HEK293T (cell line): ENCODE results near the gene GRB14.

Experiments used
- CTCF ChIA-PET: fragments of 350-600 bp; formaldehyde crosslinking; extraction: SDS; loops from one replicate; lab custom pipeline; 2021; ENCODE audit warnings: antibody characterized with exemption, inconsistent platforms; lab: Yijun Ruan, JAX
- POLR2A ChIA-PET: fragments of 350-600 bp; formaldehyde crosslinking; extraction: SDS; loops from one replicate; lab custom pipeline; 2020; ENCODE audit warnings: antibody characterized with exemption, inconsistent platforms; lab: Yijun Ruan, JAX
- DNase-seq: peaks from one replicate; pipeline ENCODE4 v3.0.0; 2012; ENCODE audit warnings: mixed read lengths; ENCODE audit errors: extremely low spot score
- ARNT ChIP-seq: fragments of 450-650 bp; IDR thresholded peaks from 2 replicates; pipeline ENCODE4 v1.6.1; 2017; ENCODE audit warnings: mild to moderate bottlenecking
- BHLHE40 ChIP-seq: fragments of 450-650 bp; IDR thresholded peaks from 2 replicates; pipeline ENCODE4 v1.6.1; 2016; ENCODE audit warnings: mild to moderate bottlenecking, moderate library complexity, borderline replicate concordance
- CTBP1 ChIP-seq: fragments of 450-650 bp; IDR thresholded peaks from 2 replicates; pipeline ENCODE4 v1.6.1; 2016; ENCODE audit warnings: borderline replicate concordance
- ELF4 ChIP-seq: fragments of 450-650 bp; IDR thresholded peaks from 2 replicates; pipeline ENCODE4 v1.6.1; 2017; ENCODE audit warnings: antibody characterized with exemption
- FOXA1 ChIP-seq: fragments of 450-650 bp; IDR thresholded peaks from 2 replicates; pipeline ENCODE4 v1.6.1; 2016; ENCODE audit warnings: mild to moderate bottlenecking
- FOXK2 ChIP-seq: fragments of 450-650 bp; IDR thresholded peaks from 2 replicates; pipeline ENCODE4 v1.6.1; 2016; ENCODE audit warnings: mild to moderate bottlenecking
- FOXM1 ChIP-seq: fragments of 450-650 bp; IDR thresholded peaks from 2 replicates; pipeline ENCODE4 v1.6.1; 2017; ENCODE audit warnings: mild to moderate bottlenecking, borderline replicate concordance
- HDGF ChIP-seq: fragments of 450-650 bp; IDR thresholded peaks from 2 replicates; pipeline ENCODE4 v1.6.1; 2017; ENCODE audit warnings: antibody characterized with exemption, borderline replicate concordance
- L3MBTL2 ChIP-seq: fragments of 450-650 bp; conservative IDR thresholded peaks from 2 replicates; pipeline ENCODE4 v1.6.1; 2016; ENCODE audit warnings: mild to moderate bottlenecking
- LEF1 ChIP-seq: fragments of 450-650 bp; IDR thresholded peaks from 2 replicates; pipeline ENCODE4 v1.6.1; 2017; ENCODE audit warnings: mild to moderate bottlenecking, borderline replicate concordance
- NFRKB ChIP-seq: fragments of 450-650 bp; IDR thresholded peaks from 2 replicates; pipeline ENCODE4 v1.6.1; 2016; ENCODE audit warnings: mild to moderate bottlenecking, moderate library complexity
- SP1 ChIP-seq: fragments of 450-650 bp; IDR thresholded peaks from 2 replicates; pipeline ENCODE4 v1.6.1; 2017
- SUZ12 ChIP-seq: fragments of 450-650 bp; IDR thresholded peaks from 2 replicates; pipeline ENCODE4 v1.6.1; 2016; ENCODE audit warnings: mild to moderate bottlenecking
- TARDBP ChIP-seq: fragments of 450-650 bp; IDR thresholded peaks from 2 replicates; pipeline ENCODE4 v1.6.1; 2016
- ZNF384 ChIP-seq: fragments of 450-650 bp; IDR thresholded peaks from 2 replicates; pipeline ENCODE4 v1.6.1; 2016
- TF ChIP-seq, protein P1 (sequence below): fragments of 450-650 bp; IDR thresholded peaks from 2 replicates; pipeline ENCODE4 v1.6.1; 2016

GRB14 gene

DNA sequence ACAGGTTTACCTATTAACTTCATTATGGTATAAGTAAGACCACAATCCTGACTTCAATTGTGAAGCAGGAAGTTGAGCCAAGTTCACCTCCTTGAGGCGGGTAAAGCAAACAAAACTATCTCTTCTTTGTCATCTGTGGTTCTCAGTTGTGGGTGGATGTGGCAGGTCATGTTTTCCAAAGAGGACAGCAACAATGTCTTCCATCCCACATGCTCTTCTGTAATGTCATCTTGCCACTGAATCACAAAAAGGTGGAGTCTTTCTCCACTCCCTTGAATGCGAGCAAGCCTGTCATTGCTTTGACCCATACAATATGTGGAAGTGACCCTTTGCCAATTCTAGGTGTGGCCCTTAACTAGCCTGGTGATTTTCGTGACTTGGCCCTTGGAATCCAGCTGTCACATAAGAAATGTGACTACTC lies 98.7 kb downstream of the GRB14 start:
- no peak for DNase-seq
- CTCF ChIA-PET = no interaction called here

DNA sequence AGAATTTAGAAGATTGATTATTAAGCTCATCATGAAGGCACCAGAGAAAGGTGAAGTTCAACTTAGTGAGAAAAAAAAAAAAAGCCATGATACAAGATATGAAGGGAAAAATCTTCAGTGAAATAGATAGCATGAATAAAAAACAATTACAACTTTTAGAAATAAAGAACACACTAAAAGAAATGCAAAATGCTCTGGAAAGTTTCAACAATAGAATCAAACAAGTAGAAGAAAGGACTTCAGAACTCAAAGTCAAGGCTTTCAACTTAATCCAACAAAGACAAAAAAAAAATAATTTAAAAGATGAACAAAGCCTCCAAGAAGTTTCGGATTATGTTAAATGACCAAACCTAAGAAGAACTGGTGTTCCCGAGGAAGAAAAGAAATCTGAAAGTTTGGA lies 105.5 kb downstream of the GRB14 start:
- TF ChIP-seq FOXK2 = no peak
- TF ChIP-seq SP1 = no peak
- no peak for TF ChIP-seq SUZ12
- no peak for TF ChIP-seq HDGF
- no peak for TF ChIP-seq L3MBTL2
- TF ChIP-seq LEF1 = no peak
- DNase-seq = no peak
- POLR2A ChIA-PET = no interaction called here
- CTCF ChIA-PET = no interaction called here

More for the DNA sequence above, 98.7 kb downstream of the GRB14 start:
- POLR2A ChIA-PET = no interaction called here
- TF ChIP-seq LEF1 = no peak
- no peak for TF ChIP-seq TARDBP

DNA sequence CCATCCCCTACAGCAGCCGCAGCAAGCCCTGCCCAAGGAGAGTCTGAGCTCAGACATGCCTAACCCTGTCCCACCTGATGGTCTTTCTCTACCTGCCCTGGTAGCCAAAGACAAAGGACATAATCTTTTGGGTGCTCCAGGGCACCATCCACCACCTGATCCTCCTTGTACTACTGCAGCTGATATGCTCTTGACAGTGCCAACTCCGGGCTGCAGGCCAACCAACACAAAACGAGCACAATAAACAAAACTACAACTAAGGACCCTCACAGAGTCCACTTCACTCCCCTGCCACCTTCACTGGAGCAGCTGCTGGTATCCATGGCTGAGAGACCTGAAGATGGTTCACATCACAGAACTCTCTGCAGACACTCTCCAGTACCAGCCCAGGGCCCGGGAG lies 106.3 kb downstream of the GRB14 start:
- DNase-seq = no peak
- ChIA-PET POLR2A (no interaction called here), CTCF (no interaction called here)
- TF ChIP-seq CTBP1 (no peak), TARDBP (no peak), LEF1 (no peak), ARNT (no peak), NFRKB (no peak), FOXM1 (no peak), ELF4 (no peak)

DNA sequence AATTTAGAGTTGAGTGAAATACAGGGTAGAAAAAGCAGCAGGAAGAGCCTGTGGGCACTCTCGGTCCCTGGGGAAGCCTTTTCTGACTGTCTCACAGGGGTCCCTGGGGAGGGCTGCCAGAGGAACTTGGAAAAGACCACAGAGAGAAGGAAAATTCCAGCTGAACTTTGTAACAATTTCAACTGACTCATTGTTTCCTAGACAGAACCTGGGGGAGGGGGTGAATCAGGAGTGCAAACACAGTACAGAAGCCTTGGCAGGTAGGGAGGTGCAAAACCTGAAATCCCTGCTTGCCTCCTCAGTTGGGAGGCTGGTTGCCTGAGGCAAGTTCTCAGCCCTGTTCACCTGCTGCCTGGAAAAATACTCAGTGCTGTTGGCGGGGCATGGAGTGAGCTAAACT lies 106.8 kb downstream of the GRB14 start:
- no peak for DNase-seq
- ChIA-PET CTCF (no interaction called here), POLR2A (no interaction called here)
- TF ChIP-seq BHLHE40 (no peak), SUZ12 (no peak), SP1 (no peak), LEF1 (no peak), L3MBTL2 (no peak), FOXK2 (no peak), FOXA1 (no peak), ARNT (no peak), TARDBP (no peak), FOXM1 (no peak), NFRKB (no peak), HDGF (no peak), CTBP1 (no peak), ELF4 (no peak)
- TF ChIP-seq, protein P1, sequence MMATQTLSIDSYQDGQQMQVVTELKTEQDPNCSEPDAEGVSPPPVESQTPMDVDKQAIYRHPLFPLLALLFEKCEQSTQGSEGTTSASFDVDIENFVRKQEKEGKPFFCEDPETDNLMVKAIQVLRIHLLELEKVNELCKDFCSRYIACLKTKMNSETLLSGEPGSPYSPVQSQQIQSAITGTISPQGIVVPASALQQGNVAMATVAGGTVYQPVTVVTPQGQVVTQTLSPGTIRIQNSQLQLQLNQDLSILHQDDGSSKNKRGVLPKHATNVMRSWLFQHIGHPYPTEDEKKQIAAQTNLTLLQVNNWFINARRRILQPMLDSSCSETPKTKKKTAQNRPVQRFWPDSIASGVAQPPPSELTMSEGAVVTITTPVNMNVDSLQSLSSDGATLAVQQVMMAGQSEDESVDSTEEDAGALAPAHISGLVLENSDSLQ = no peak

DNA sequence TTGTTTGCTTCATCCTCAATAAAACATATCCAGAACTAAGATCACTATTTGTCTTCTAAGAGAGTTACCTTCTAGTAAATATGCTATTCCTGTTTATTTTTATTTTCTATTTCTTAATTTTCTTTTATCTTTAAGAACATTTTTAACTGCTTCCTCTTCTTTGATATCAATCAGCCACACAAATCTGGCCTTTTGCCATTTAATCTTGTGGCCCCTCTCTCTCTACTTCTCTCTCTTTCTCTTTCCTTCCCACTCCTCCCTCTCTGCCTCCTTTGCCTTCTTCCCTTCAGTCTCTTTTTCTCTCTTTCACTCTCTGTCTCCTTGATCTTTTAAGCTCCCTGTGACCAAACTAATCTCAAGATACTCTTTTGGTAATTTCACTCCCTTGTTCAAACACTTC lies 108.4 kb downstream of the GRB14 start:
- CTCF ChIA-PET = no interaction called here
- POLR2A ChIA-PET = no interaction called here
- no peak for DNase-seq
- TF ChIP-seq LEF1 (no peak), SP1 (no peak), FOXM1 (no peak), FOXK2 (no peak), ELF4 (no peak), FOXA1 (no peak), BHLHE40 (no peak), CTBP1 (no peak), NFRKB (no peak), HDGF (no peak)

DNA sequence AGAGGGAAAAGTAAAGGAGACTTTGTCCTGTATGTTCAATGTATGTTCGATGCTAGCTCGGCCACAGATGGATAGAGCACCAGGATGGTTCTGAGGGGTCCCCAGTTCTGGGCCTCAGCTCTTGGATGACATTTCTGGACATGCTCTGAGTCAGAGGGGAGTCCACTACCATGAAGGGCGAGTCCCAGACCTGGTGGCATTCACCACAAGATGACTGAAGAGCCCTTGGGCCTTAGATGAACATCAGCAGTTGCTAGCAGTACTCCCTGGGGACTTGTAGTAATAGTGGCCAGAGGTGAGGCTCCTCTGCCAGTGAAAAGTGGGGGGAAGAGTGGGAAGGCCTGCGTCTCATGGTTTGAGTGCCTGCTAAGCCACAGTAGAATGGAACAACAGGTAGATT lies 109.5 kb downstream of the GRB14 start:
- no peak for DNase-seq
- TF ChIP-seq HDGF (no peak), BHLHE40 (no peak), ZNF384 (no peak), FOXA1 (no peak), FOXK2 (no peak)
- ChIA-PET POLR2A (no interaction called here), CTCF (no interaction called here)

DNA sequence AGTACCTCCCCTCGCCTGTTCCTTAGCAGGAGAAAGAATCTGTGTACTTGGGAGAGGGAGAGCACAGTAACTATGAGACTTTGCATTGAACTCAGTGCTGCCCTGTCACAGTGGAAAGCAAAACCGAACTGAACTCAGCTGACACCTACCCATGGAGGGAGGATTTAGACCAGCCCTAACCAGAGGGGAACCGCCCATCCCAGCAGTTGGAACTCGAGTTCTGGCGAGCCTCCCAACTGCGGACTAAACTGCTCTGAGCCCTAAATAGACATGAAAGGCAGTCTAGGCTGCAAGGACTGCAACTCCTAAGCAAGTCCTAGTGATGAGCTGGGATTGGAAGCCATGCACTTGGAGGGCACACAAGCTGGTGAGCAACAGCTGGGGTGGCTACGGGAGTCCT lies 110.4 kb downstream of the GRB14 start:
- no peak for DNase-seq
- no peak for TF ChIP-seq FOXA1
- TF ChIP-seq ELF4 = no peak
- TF ChIP-seq BHLHE40 = no peak
- TF ChIP-seq L3MBTL2 = no peak
- TF ChIP-seq FOXK2 = no peak
- TF ChIP-seq ZNF384 = no peak
- no peak for TF ChIP-seq FOXM1
- TF ChIP-seq HDGF = no peak
- no peak for TF ChIP-seq SUZ12
- no peak for TF ChIP-seq NFRKB
- TF ChIP-seq SP1 = no peak
- CTCF ChIA-PET = interaction anchor here (0.6 kb wide), 1 partner anchor 166 kb away, joined by 7 read pairs; no protein-coding TSS in a partner anchor
- POLR2A ChIA-PET = no interaction called here

DNA sequence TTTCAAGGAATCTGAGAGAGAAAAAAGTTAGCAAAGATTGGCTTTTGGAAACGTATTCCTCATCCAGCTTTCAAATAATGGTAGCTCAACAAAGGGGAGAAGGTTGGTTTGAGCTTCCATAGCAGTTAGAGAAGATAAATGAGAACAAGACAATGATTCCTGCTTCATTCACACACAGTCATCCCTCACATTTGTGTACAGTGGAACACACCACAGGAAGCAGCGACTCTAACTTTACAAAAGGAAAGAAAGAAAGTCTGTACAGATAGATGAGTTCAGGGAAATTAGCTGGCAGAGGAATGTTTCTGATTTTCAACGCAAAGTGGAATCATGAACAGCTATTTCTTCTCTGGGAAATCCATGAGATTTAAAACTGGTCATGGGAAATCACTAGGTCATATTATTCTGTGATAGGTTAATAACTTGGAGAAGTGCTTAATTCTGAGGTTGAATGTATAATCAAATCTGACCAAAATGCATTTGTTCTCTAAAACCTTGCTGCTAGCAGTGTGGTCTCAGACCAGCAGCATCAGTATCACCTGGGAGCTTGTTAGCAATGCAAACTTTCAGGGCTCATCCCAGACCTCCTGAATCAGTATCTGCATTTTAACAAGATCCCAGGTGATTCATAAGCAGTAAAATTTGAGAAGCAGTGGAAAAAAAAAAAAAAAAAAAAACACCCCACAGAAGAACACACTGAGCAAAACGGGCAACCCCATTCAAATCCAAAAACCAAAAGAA lies 112.0 kb downstream of the GRB14 start:
- ChIA-PET CTCF (interaction anchor here (0.6 kb wide), 1 partner anchor 277 kb away, joined by 3 read pairs; no protein-coding TSS in a partner anchor), POLR2A (no interaction called here)
- TF ChIP-seq ARNT (no peak), NFRKB (no peak), L3MBTL2 (no peak), FOXA1 (no peak), ELF4 (no peak), LEF1 (no peak), ZNF384 (no peak), HDGF (no peak), TARDBP (no peak), CTBP1 (no peak), SP1 (no peak), FOXM1 (no peak), BHLHE40 (no peak), SUZ12 (no peak), FOXK2 (no peak)
- TF ChIP-seq, protein P1 = no peak
- no peak for DNase-seq
